K562 (cell line): ENCODE data around the gene TBATA. TPM values are rescaled to one million over a fixed set of nuclear protein-coding genes. Genes with fewer than 3 reads are reported as not detected.

ENCODE experiments used
- CBX1 ChIP-seq: sonication (generic); IDR thresholded peaks from 2 replicates; pipeline ENCODE4 v1.6.1; 2016; ENCODE audit warnings: antibody characterized with exemption, low read depth, mild to moderate bottlenecking
- CTBP1 ChIP-seq: fragments of 450-650 bp; IDR thresholded peaks from 2 replicates; pipeline ENCODE4 v1.6.1; 2016; ENCODE audit warnings: borderline replicate concordance
- EP400 ChIP-seq: fragments of 450-650 bp; IDR thresholded peaks from 2 replicates; pipeline ENCODE4 v1.6.1; 2017; ENCODE audit warnings: antibody characterized with exemption, mild to moderate bottlenecking, moderate library complexity
- ETS2 ChIP-seq: IDR thresholded peaks from 2 replicates; pipeline ENCODE4 v1.6.1; 2016; ENCODE audit warnings: borderline replicate concordance, missing genetic modification characterization, mild to moderate bottlenecking, moderate library complexity, missing compliant biosample characterization; ENCODE audit not compliant: poor library complexity, severe bottlenecking
- GTF2F1 ChIP-seq: IDR thresholded peaks from 2 replicates; pipeline ENCODE4 v1.6.1; 2011; ENCODE audit warnings: low read depth, low read length, improper control_type of control experiment
- PTTG1 ChIP-seq: fragments of 450-650 bp; IDR thresholded peaks from 2 replicates; pipeline ENCODE4 v1.6.1; 2016; ENCODE audit warnings: low read depth, mild to moderate bottlenecking, missing genetic modification characterization, missing compliant biosample characterization
- RAD21 ChIP-seq, 2 experiments: fragments of 250-450 bp in 1 of 2; fragments of 450-650 bp in 1 of 2; sonication (Bioruptor Pico) in 1 of 2; formaldehyde crosslinking in 1 of 2; IDR thresholded peaks in 1 of 2; conservative IDR thresholded peaks in 1 of 2; 2 replicates each; pipeline versions ENCODE4 v1.4.0 to v1.8.0; 2020 to 2022; ENCODE audit warnings: mild to moderate bottlenecking in 2 of 2, moderate library complexity in 1 of 2
- THRAP3 ChIP-seq: fragments of 450-650 bp; IDR thresholded peaks from 2 replicates; pipeline ENCODE4 v1.6.1; 2016; ENCODE audit warnings: mild to moderate bottlenecking, inconsistent platforms, borderline replicate concordance
- YY1 ChIP-seq, 3 experiments: IDR thresholded peaks; 2 replicates each; pipeline ENCODE4 v1.6.1; 2011; ENCODE audit warnings: low read length in 2 of 3, mild to moderate bottlenecking in 2 of 3, moderate library complexity in 2 of 3, borderline replicate concordance in 1 of 3, control low read depth in 1 of 3, low read depth in 1 of 3; ENCODE audit not compliant: insufficient read depth in 3 of 3, insufficient replicate concordance in 2 of 3, control insufficient read depth in 1 of 3, insufficient read length in 1 of 3; ENCODE audit errors: extremely low read depth in 1 of 3
- ZBTB7A ChIP-seq: IDR thresholded peaks from 2 replicates; pipeline ENCODE4 v1.6.1; 2011; ENCODE audit warnings: low read depth, mild to moderate bottlenecking, low read length, moderate library complexity, borderline replicate concordance; ENCODE audit not compliant: control insufficient read depth
- ZNF197 ChIP-seq: fragments of 200-800 bp; sonication (Bioruptor generic); IDR thresholded peaks from 2 replicates; pipeline ENCODE4 v1.6.1; 2016; ENCODE audit warnings: low read depth, missing genetic modification characterization, missing compliant biosample characterization
- polyA plus RNA-seq, 8 experiments: library from polyadenylated mRNA; depleted of rRNA in 4 of 8; stranded (reverse) in 5 of 8; unstranded in 3 of 8; fragments of >200 nt; fragmentation: Nextera tagmentation in 2 of 8; fragmentation: Illumina TruSeq in 1 of 8; extraction: Ambion mirVana in 2 of 8; extraction: Trizol in 1 of 8; gene quantifications; 2 replicates each; pipeline versions ENCODE4 v1.2.1 to v1.2.3, GENCODE V29; 2011 to 2014; ENCODE audit warnings: inconsistent platforms in 1 of 8, missing spikeins in 1 of 8
- total RNA-seq, 7 experiments: library from RNA; depleted of rRNA in 6 of 7; stranded (reverse); fragments of >200 nt in 6 of 7; fragmentation: Illumina TruSeq in 2 of 7; extraction: Trizol in 2 of 7; gene quantifications; 2 replicates each; pipeline versions ENCODE4 v1.2.1 to v1.2.3, GENCODE V29; 2011 to 2021; ENCODE audit warnings: low replicate concordance in 1 of 7
- TF ChIP-seq, protein P1 (sequence below): sonication (generic); formaldehyde crosslinking; IDR thresholded peaks from 2 replicates; pipeline ENCODE4 v1.8.0; 2022; ENCODE audit warnings: missing genetic modification reagents, mild to moderate bottlenecking, borderline replicate concordance
- TF ChIP-seq, protein P2 (sequence below), 2 experiments: fragments of 250-450 bp in 1 of 2; fragments of 450-650 bp in 1 of 2; sonication (Bioruptor Pico) in 1 of 2; IDR thresholded peaks; 2 replicates each; pipeline versions ENCODE4 v1.6.1 to v1.8.0; 2016 to 2021; ENCODE audit warnings: mild to moderate bottlenecking in 2 of 2, moderate library complexity in 2 of 2, missing compliant biosample characterization in 1 of 2, missing genetic modification characterization in 1 of 2
- TF ChIP-seq, protein P3 (sequence below): sonication (generic); formaldehyde crosslinking; IDR thresholded peaks from 2 replicates; pipeline ENCODE4 v1.8.0; 2022; ENCODE audit warnings: mild to moderate bottlenecking, low read depth, missing genetic modification reagents
- TF ChIP-seq, protein P4 (sequence below): sonication (generic); formaldehyde crosslinking; IDR thresholded peaks from 2 replicates; pipeline ENCODE4 v1.8.1; 2023; ENCODE audit warnings: mild to moderate bottlenecking, missing genetic modification reagents
- TF ChIP-seq, protein P5 (sequence below): fragments of 450-650 bp; IDR thresholded peaks from 2 replicates; pipeline ENCODE4 v1.6.1; 2016; ENCODE audit warnings: borderline replicate concordance

Gene TBATA
- total and polyA plus RNA-seq, 9 of the 15 experiments (the other 6 are each of a cell fraction or from before 2014, with no cell fraction given): not detected

DNA sequence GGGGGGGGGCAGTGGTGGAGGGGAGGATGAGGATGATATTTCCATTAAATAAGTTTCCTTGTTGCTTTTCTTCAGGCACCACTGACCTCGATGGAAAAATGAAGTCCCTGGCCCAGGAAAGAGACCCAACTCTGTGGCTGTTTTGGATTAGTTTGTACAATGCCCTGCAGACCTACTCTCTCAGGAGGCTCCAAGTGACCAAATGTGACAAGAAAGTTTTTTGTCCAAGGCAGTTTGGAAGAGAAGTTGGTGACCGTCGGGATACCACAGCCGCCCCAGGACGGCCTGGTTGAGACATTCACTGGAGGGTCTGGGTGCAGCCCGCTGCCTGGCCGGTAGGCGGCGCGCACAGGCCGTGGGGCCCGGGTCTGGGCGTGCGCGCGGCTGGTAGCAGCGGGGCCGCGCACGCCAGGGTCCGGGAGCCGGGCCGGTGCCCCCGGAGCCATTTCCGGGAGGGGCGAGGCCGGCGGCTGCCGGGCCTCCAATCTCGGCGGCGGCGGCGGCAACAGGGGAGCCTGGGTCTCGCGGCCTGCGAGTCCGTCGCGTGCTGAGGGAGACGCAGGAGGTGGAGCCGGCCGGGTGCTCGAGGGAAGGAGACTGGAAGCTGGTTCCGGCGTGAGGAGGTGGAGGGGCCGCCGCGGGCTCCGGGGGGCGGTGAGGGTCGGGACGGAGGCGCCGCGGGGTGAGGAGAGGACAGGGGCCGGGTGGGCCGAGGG, 30.5 kb upstream of the TBATA start, which contains the start of gene SGPL1 (continued):
- TF ChIP-seq, protein P1, sequence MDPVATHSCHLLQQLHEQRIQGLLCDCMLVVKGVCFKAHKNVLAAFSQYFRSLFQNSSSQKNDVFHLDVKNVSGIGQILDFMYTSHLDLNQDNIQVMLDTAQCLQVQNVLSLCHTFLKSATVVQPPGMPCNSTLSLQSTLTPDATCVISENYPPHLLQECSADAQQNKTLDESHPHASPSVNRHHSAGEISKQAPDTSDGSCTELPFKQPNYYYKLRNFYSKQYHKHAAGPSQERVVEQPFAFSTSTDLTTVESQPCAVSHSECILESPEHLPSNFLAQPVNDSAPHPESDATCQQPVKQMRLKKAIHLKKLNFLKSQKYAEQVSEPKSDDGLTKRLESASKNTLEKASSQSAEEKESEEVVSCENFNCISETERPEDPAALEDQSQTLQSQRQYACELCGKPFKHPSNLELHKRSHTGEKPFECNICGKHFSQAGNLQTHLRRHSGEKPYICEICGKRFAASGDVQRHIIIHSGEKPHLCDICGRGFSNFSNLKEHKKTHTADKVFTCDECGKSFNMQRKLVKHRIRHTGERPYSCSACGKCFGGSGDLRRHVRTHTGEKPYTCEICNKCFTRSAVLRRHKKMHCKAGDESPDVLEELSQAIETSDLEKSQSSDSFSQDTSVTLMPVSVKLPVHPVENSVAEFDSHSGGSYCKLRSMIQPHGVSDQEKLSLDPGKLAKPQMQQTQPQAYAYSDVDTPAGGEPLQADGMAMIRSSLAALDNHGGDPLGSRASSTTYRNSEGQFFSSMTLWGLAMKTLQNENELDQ (CRISPR knock-in tag): no peak
- TF ChIP-seq, protein P2, sequence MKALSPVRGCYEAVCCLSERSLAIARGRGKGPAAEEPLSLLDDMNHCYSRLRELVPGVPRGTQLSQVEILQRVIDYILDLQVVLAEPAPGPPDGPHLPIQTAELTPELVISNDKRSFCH (CRISPR knock-in tag; IDR thresholded peaks at IDR 0.05): no peak
- TF ChIP-seq, protein P2 (tag; IDR thresholded peaks at IDR 0.05): peak; percentile 58; the same call in 1 of the 2 replicates
- TF ChIP-seq THRAP3: no peak
- 0 out of 2 replicates have a peak, but pooled peaks have one; percentile 3 for TF ChIP-seq EP400
- TF ChIP-seq, protein P3, sequence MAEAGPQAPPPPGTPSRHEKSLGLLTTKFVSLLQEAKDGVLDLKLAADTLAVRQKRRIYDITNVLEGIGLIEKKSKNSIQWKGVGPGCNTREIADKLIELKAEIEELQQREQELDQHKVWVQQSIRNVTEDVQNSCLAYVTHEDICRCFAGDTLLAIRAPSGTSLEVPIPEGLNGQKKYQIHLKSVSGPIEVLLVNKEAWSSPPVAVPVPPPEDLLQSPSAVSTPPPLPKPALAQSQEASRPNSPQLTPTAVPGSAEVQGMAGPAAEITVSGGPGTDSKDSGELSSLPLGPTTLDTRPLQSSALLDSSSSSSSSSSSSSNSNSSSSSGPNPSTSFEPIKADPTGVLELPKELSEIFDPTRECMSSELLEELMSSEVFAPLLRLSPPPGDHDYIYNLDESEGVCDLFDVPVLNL: no peak
- peak; percentile 48; the same call in 1 of the 2 replicates for TF ChIP-seq CBX1
- TF ChIP-seq YY1 (IDR thresholded peaks at IDR 0.05; ENCODE audit: borderline replicate concordance in 1 of 3, control insufficient read depth in 1 of 3, extremely low read depth in 1 of 3, insufficient read depth in 3 of 3, insufficient read length in 1 of 3, insufficient replicate concordance in 2 of 3, low read depth in 1 of 3, low read length in 2 of 3): peak; percentile 8 to 78 (median 76)
- no peak for TF ChIP-seq ETS2
- TF ChIP-seq RAD21 (CRISPR knock-in tag; conservative IDR thresholded peaks at IDR 0.05 in 1 of 2, IDR thresholded peaks at IDR 0.05 in 1 of 2): peak; percentile 96 to 98
- TF ChIP-seq CTBP1: peak; percentile 66
- peak; percentile 94 for TF ChIP-seq ZBTB7A
- no peak for TF ChIP-seq PTTG1 (tag)
- TF ChIP-seq, protein P4, sequence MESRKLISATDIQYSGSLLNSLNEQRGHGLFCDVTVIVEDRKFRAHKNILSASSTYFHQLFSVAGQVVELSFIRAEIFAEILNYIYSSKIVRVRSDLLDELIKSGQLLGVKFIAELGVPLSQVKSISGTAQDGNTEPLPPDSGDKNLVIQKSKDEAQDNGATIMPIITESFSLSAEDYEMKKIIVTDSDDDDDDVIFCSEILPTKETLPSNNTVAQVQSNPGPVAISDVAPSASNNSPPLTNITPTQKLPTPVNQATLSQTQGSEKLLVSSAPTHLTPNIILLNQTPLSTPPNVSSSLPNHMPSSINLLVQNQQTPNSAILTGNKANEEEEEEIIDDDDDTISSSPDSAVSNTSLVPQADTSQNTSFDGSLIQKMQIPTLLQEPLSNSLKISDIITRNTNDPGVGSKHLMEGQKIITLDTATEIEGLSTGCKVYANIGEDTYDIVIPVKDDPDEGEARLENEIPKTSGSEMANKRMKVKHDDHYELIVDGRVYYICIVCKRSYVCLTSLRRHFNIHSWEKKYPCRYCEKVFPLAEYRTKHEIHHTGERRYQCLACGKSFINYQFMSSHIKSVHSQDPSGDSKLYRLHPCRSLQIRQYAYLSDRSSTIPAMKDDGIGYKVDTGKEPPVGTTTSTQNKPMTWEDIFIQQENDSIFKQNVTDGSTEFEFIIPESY: peak; percentile 41; the same call in 1 of the 2 replicates
- TF ChIP-seq, protein P5, sequence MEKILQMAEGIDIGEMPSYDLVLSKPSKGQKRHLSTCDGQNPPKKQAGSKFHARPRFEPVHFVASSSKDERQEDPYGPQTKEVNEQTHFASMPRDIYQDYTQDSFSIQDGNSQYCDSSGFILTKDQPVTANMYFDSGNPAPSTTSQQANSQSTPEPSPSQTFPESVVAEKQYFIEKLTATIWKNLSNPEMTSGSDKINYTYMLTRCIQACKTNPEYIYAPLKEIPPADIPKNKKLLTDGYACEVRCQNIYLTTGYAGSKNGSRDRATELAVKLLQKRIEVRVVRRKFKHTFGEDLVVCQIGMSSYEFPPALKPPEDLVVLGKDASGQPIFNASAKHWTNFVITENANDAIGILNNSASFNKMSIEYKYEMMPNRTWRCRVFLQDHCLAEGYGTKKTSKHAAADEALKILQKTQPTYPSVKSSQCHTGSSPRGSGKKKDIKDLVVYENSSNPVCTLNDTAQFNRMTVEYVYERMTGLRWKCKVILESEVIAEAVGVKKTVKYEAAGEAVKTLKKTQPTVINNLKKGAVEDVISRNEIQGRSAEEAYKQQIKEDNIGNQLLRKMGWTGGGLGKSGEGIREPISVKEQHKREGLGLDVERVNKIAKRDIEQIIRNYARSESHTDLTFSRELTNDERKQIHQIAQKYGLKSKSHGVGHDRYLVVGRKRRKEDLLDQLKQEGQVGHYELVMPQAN: no peak
- no peak for TF ChIP-seq GTF2F1
- peak; percentile 82 for TF ChIP-seq ZNF197 (CRISPR knock-in tag)
